RWPE2 (cell line): ENCODE results near the gene RGS7.
A peak's percentile ranks its signal among the peaks of the same experiment; 100 is the strongest.

ENCODE experiments used
- ATAC-seq: fragments of 200-7000 bp; cut with Tn5 transposase; 3 replicates; pipeline ENCODE4 v1.9.1; 2021; ENCODE audit warnings: low read depth
- DNase-seq: peaks from one replicate; pipeline ENCODE4 v3.0.0-alpha.2; 2020; ENCODE audit warnings: low spot score
- H3K27ac ChIP-seq: fragments of 450-650 bp; 2 replicates; pipeline ENCODE4 v1.5.1; 2017; ENCODE audit warnings: mild to moderate bottlenecking; ENCODE audit not compliant: poor library complexity, severe bottlenecking
- H3K27me3 ChIP-seq: fragments of 250-450 bp; sonication (Bioruptor Pico); 2 replicates; pipeline ENCODE4 v1.5.1; 2021; ENCODE audit warnings: mild to moderate bottlenecking, moderate library complexity; ENCODE audit not compliant: insufficient read depth, poor library complexity, severe bottlenecking
- H3K36me3 ChIP-seq: fragments of 250-450 bp; sonication (Bioruptor Pico); 2 replicates; pipeline ENCODE4 v1.5.1; 2020; ENCODE audit warnings: low read depth, mild to moderate bottlenecking, moderate library complexity
- H3K4me1 ChIP-seq: fragments of 250-450 bp; sonication (Bioruptor Pico); 2 replicates; pipeline ENCODE4 v1.5.1; 2021; ENCODE audit warnings: mild to moderate bottlenecking, moderate library complexity; ENCODE audit not compliant: insufficient read depth, poor library complexity, severe bottlenecking
- H3K4me3 ChIP-seq: fragments of 250-450 bp; sonication (Bioruptor Pico); 2 replicates; pipeline ENCODE4 v1.5.1; 2021; ENCODE audit warnings: mild to moderate bottlenecking, moderate library complexity; ENCODE audit not compliant: severe bottlenecking
- H3K9me3 ChIP-seq: fragments of 250-450 bp; sonication (Bioruptor Pico); 2 replicates; pipeline ENCODE4 v1.5.1; 2021; ENCODE audit warnings: mild to moderate bottlenecking, moderate library complexity; ENCODE audit not compliant: severe bottlenecking
- TF ChIP-seq, protein P1 (sequence below): fragments of 450-650 bp; IDR thresholded peaks from one replicate; pipeline ENCODE4 v1.5.1; 2017; ENCODE audit warnings: mild to moderate bottlenecking, moderate library complexity; ENCODE audit not compliant: poor library complexity, severe bottlenecking

The RGS7 gene

DNA sequence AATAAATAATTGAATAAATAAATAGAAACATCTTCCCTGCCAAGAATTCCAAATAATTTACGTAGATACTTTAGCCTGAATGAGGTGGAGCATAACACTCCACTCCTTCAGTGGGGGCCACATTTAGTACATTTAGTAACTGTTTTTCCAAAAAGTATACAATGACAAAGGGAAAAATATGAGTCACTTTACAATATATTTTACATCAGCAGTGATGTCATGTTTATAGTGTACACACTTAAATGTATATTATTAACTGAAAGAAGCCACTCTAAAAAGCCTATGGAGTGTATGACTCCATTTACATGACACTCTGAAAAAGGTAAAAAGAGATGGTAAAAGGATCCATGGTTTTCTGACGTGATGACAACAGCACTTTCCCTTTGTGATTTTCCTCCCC, 400.6 kb downstream of the RGS7 start:
- TF ChIP-seq, protein P1, sequence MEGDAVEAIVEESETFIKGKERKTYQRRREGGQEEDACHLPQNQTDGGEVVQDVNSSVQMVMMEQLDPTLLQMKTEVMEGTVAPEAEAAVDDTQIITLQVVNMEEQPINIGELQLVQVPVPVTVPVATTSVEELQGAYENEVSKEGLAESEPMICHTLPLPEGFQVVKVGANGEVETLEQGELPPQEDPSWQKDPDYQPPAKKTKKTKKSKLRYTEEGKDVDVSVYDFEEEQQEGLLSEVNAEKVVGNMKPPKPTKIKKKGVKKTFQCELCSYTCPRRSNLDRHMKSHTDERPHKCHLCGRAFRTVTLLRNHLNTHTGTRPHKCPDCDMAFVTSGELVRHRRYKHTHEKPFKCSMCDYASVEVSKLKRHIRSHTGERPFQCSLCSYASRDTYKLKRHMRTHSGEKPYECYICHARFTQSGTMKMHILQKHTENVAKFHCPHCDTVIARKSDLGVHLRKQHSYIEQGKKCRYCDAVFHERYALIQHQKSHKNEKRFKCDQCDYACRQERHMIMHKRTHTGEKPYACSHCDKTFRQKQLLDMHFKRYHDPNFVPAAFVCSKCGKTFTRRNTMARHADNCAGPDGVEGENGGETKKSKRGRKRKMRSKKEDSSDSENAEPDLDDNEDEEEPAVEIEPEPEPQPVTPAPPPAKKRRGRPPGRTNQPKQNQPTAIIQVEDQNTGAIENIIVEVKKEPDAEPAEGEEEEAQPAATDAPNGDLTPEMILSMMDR = no peak
- H3K27me3 ChIP-seq = no peaks in the 10 kb centered on the region
- no peak overlapping the region for H3K4me3 ChIP-seq
- no peak for DNase-seq
- H3K9me3 ChIP-seq = no peaks in the 10 kb centered on the region
- no peak for ATAC-seq
- no peak overlapping the region for H3K27ac ChIP-seq
- H3K4me1 ChIP-seq = no peaks in the 10 kb centered on the region
- no peaks in the 10 kb centered on the region for H3K36me3 ChIP-seq

- TF ChIP-seq, protein P1 = no peak
- ATAC-seq (no peak), DNase-seq (no peak)
- no peak overlapping the region for H3K27ac ChIP-seq
- H3K4me3 ChIP-seq = no peak overlapping the region
- no peaks in the 10 kb centered on the region for H3K36me3 ChIP-seq
- H3K27me3 ChIP-seq = no peaks in the 10 kb centered on the region
- H3K4me1 ChIP-seq = no peaks in the 10 kb centered on the region
- H3K9me3 ChIP-seq = no peaks in the 10 kb centered on the region
These were observed 401.0 kb downstream of the RGS7 start for GRCh38 chr1:240956020-240956419.

GRCh38 chr1:240947438-240948224, 409.4 kb downstream of the RGS7 start:
- Histone ChIP-seq H3K4me1 (no peaks in the 10 kb centered on the region), H3K27me3 (no peaks in the 10 kb centered on the region), H3K27ac (no peak overlapping the region), H3K36me3 (no peaks in the 10 kb centered on the region), H3K9me3 (no peaks in the 10 kb centered on the region), H3K4me3 (no peak overlapping the region)
- TF ChIP-seq, protein P1 = no peak
- no peak for ATAC-seq
- no peak for DNase-seq

DNA sequence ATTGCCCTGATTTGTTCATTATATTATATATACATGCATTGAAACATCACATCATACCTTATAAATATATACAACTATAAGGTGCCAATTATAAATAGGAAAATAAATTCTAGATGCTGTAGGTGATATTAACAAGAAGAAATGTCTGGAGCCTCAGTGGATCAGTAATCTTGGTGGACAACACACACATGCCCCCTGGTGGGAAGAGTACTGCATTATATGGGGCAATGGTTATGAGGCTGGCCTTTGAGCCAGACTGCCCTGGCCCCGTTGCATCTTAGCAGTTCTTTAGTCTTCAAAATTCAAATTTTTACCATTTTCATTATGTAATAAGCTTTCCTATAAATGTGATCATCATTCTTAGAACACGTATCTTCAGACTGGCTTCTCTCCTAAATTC, 410.1 kb downstream of the RGS7 start:
- no peak overlapping the region for H3K27ac ChIP-seq
- DNase-seq = no peak
- H3K4me3 ChIP-seq = no peak overlapping the region
- no peaks in the 10 kb centered on the region for H3K9me3 ChIP-seq
- TF ChIP-seq, protein P1 = peak; percentile 35
- H3K27me3 ChIP-seq = no peaks in the 10 kb centered on the region
- no peaks in the 10 kb centered on the region for H3K4me1 ChIP-seq
- 0 out of 3 replicates have a peak, but pooled peaks have one; percentile 57 for ATAC-seq
- no peaks in the 10 kb centered on the region for H3K36me3 ChIP-seq

GRCh38 chr1:240942901-240943300, 414.1 kb downstream of the RGS7 start:
- no peak overlapping the region for H3K27ac ChIP-seq
- H3K9me3 ChIP-seq = no peaks in the 10 kb centered on the region
- no peaks in the 10 kb centered on the region for H3K27me3 ChIP-seq
- no peaks in the 10 kb centered on the region for H3K4me1 ChIP-seq
- no peaks in the 10 kb centered on the region for H3K36me3 ChIP-seq
- no peak for DNase-seq
- ATAC-seq = no peak
- TF ChIP-seq, protein P1 = no peak
- no peak overlapping the region for H3K4me3 ChIP-seq
